ENCODE results near the gene STRA8. TPM values are rescaled to one million over a fixed set of nuclear protein-coding genes. Genes with fewer than 3 reads are reported as not detected.

The STRA8 gene
- total RNA-seq, 4 donors from 2014 or later: not detected

GRCh38 chr7:135195156-135195555 lies 38.5 kb upstream of the STRA8 start:
- H3K27me3 ChIP-seq: no peaks in the 10 kb centered on the region
- DNase-seq: no peak
- peaks cover 0 to 75% of the 10 kb centered on the region in 2 donors for H3K36me3 ChIP-seq
- H3K4me1 ChIP-seq: no peaks in the 10 kb centered on the region
- no peak for TF ChIP-seq CTCF (IDR thresholded peaks at IDR 0.05 in 4 of 5, conservative IDR thresholded peaks at IDR 0.05 in 1 of 5)
- TF ChIP-seq POLR2A (IDR thresholded peaks at IDR 0.05): no peak
- no peak for ATAC-seq
- no peaks in the 10 kb centered on the region for H3K9me3 ChIP-seq
- in situ Hi-C loops (cut with MboI; ENCODE audit: low sequenced_read_pairs in 4 of 4): loop anchor here in 2 of 4 donors (25.0 kb wide), 2 partner anchors 208 to 533 kb away; partner anchors contain the start of gene AGBL3 (in 1 of the 2)
- no peak overlapping the region for H3K4me3 ChIP-seq
- intact Hi-C loops (cut with DNase I; ENCODE audit: low total_unique reads): no loop called here
- no peak overlapping the region for H3K27ac ChIP-seq

- in situ Hi-C loops (cut with MboI; ENCODE audit: low sequenced_read_pairs in 4 of 4) (loop anchor here in 2 of 4 donors (25.0 kb wide), 2 partner anchors 209 to 534 kb away; partner anchors contain the start of gene AGBL3 (in 1 of the 2)), intact Hi-C loops (cut with DNase I; ENCODE audit: low total_unique reads) (no loop called here)
- Histone ChIP-seq H3K27me3 (no peaks in the 10 kb centered on the region), H3K4me3 (no peak overlapping the region), H3K9me3 (no peaks in the 10 kb centered on the region), H3K4me1 (peaks cover 0 to 6% of the 10 kb centered on the region in 2 donors), H3K36me3 (peaks cover 0 to 73% of the 10 kb centered on the region in 2 donors), H3K27ac (no peak overlapping the region)
- DNase-seq (no peak), ATAC-seq (no peak)
- no peak for TF ChIP-seq POLR2A (IDR thresholded peaks at IDR 0.05)
- TF ChIP-seq CTCF (IDR thresholded peaks at IDR 0.05 in 4 of 5, conservative IDR thresholded peaks at IDR 0.05 in 1 of 5): no peak
Observed at GRCh38 chr7:135195968-135196629, 37.5 kb upstream of the STRA8 start.

- in situ Hi-C loops (cut with MboI; ENCODE audit: low sequenced_read_pairs in 4 of 4) (loop anchor here in 2 of 4 donors (25.0 kb wide), 2 partner anchors 210 to 535 kb away; partner anchors contain the start of gene AGBL3 (in 1 of the 2)), intact Hi-C loops (cut with DNase I; ENCODE audit: low total_unique reads) (no loop called here)
- no peak overlapping the region for H3K27ac ChIP-seq
- peaks cover 0 to 81% of the 10 kb centered on the region in 2 donors for H3K36me3 ChIP-seq
- no peak for DNase-seq
- H3K4me3 ChIP-seq: no peak overlapping the region
- H3K9me3 ChIP-seq: no peaks in the 10 kb centered on the region
- no peaks in the 10 kb centered on the region for H3K27me3 ChIP-seq
- H3K4me1 ChIP-seq: peaks cover 0 to 6% of the 10 kb centered on the region in 2 donors
- TF ChIP-seq CTCF (IDR thresholded peaks at IDR 0.05 in 4 of 5, conservative IDR thresholded peaks at IDR 0.05 in 1 of 5): no peak
- TF ChIP-seq POLR2A (IDR thresholded peaks at IDR 0.05): no peak
- no peak for ATAC-seq
Observed at GRCh38 chr7:135197343-135197742, 36.3 kb upstream of the STRA8 start.

GRCh38 chr7:135197906-135198655 lies 35.6 kb upstream of the STRA8 start:
- no peak overlapping the region for H3K4me3 ChIP-seq
- peaks cover 0 to 6% of the 10 kb centered on the region in 2 donors for H3K4me1 ChIP-seq
- H3K9me3 ChIP-seq: no peaks in the 10 kb centered on the region
- H3K27ac ChIP-seq: no peak overlapping the region
- in situ Hi-C loops (cut with MboI; ENCODE audit: low sequenced_read_pairs in 4 of 4): loop anchor here in 2 of 4 donors (25.0 kb wide), 2 partner anchors 211 to 536 kb away; partner anchors contain the start of gene AGBL3 (in 1 of the 2)
- DNase-seq: no peak
- TF ChIP-seq POLR2A (IDR thresholded peaks at IDR 0.05): no peak
- no peak for TF ChIP-seq CTCF (IDR thresholded peaks at IDR 0.05 in 4 of 5, conservative IDR thresholded peaks at IDR 0.05 in 1 of 5)
- ATAC-seq: no peak
- no peaks in the 10 kb centered on the region for H3K27me3 ChIP-seq
- H3K36me3 ChIP-seq: peaks cover 0 to 77% of the 10 kb centered on the region in 2 donors
- intact Hi-C loops (cut with DNase I; ENCODE audit: low total_unique reads): no loop called here
